HUES64 (cell line): Measurements from ENCODE around the gene BCL10.
"Not testable (repeated sequence)": the region's sequence is repeated elsewhere in the genome, so short reads cannot be mapped to it uniquely, and the experiment has no call there.

Experiments
- H3K27ac ChIP-seq: 2 replicates; pipeline ENCODE4 v1.7.0; 2013; ENCODE audit warnings: low read depth, low read length, inconsistent platforms
- H3K27me3 ChIP-seq: 2 replicates; pipeline ENCODE4 v1.6.1; 2013; ENCODE audit warnings: mild to moderate bottlenecking, low read length; ENCODE audit not compliant: insufficient read depth
- H3K36me3 ChIP-seq: 2 replicates; pipeline ENCODE4 v1.6.1; 2013; ENCODE audit warnings: mild to moderate bottlenecking, low read length; ENCODE audit not compliant: insufficient read depth
- H3K4me1 ChIP-seq: 2 replicates; pipeline ENCODE4 v1.6.1; 2013; ENCODE audit warnings: mild to moderate bottlenecking, low read length, moderate library complexity; ENCODE audit not compliant: insufficient read depth
- H3K4me3 ChIP-seq: 2 replicates; pipeline ENCODE4 v1.5.1; 2013; ENCODE audit warnings: mild to moderate bottlenecking, low read length, moderate library complexity
- H3K9ac ChIP-seq: 2 replicates; pipeline ENCODE4 v1.6.1; 2013; ENCODE audit warnings: mild to moderate bottlenecking, low read depth, low read length
- H3K9me3 ChIP-seq: 2 replicates; pipeline ENCODE4 v1.6.1; 2013; ENCODE audit warnings: low read depth, low read length; ENCODE audit not compliant: insufficient read depth
- WGBS: fragments of 150-250, 120-280 bp; methylation state at CpG from one replicate; pipeline ENCODE4 v1.1.7; 2013; ENCODE audit warnings: missing lambda C conversion rate; 5-methylcytosine and 5-hydroxymethylcytosine counted together

BCL10 gene

DNA sequence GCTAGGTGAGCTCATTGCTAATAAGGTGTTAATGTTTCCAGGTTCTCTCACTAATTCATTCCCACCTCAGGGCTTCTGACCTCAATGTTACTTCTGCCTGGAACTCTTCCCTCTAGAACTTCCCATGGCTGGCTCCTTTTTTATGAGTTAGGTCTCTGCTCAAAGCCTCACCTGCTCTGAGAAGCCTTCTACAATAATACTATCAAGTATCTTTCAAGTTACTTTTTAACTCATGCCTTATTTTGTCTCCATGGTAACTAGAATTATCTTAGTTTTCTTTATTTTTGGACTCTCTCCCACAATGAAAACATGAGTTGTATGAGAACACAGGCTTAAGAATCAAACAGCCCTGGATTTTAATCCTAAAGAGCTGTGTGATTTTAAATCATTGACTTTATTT is 13.4 kb downstream of the BCL10 start:
- H3K36me3 ChIP-seq, result peaks cover 50% of the 10 kb centered on the region

DNA sequence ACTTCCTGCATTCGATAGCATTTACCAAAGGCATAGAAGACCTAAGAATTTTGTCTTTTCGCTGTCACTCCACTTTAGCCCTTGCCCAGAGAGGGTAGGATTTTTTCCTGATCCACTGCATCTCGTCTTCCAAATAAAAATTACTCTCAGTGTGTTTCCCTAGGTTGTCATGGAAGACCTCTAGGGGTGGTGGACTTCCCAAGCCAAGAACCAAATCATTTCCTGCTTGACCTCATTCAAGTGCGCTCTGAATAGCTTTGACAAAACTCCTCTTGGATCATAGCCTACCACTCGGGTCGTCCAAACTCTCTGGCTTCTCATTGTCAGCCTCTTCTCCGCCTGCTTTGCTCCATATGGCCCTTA is 16.5 kb downstream of the BCL10 start:
- peak overlapping the region; percentile 16; the same call in 1 of the 2 replicates for H3K27ac ChIP-seq
- peaks cover 7% of the 10 kb centered on the region for H3K4me1 ChIP-seq
- peaks cover 12% of the 10 kb centered on the region; the same call in 1 of the 2 replicates for H3K9me3 ChIP-seq
- WGBS, result 74% methylated on average over 7 of the region's 7 CpGs
- H3K4me3 ChIP-seq, result peak overlapping the region; percentile 100
- peaks cover 49% of the 10 kb centered on the region for H3K36me3 ChIP-seq
- H3K9ac ChIP-seq, result no peak overlapping the region
- H3K27me3 ChIP-seq, result no peaks in the 10 kb centered on the region

More for the DNA sequence above, 13.4 kb downstream of the BCL10 start:
- Histone ChIP-seq H3K4me1 (peaks cover 7% of the 10 kb centered on the region), H3K27me3 (no peaks in the 10 kb centered on the region), H3K4me3 (no peak overlapping the region), H3K27ac (no peak overlapping the region), H3K9ac (no peak overlapping the region), H3K9me3 (peaks cover 12% of the 10 kb centered on the region; the same call in 1 of the 2 replicates)

DNA sequence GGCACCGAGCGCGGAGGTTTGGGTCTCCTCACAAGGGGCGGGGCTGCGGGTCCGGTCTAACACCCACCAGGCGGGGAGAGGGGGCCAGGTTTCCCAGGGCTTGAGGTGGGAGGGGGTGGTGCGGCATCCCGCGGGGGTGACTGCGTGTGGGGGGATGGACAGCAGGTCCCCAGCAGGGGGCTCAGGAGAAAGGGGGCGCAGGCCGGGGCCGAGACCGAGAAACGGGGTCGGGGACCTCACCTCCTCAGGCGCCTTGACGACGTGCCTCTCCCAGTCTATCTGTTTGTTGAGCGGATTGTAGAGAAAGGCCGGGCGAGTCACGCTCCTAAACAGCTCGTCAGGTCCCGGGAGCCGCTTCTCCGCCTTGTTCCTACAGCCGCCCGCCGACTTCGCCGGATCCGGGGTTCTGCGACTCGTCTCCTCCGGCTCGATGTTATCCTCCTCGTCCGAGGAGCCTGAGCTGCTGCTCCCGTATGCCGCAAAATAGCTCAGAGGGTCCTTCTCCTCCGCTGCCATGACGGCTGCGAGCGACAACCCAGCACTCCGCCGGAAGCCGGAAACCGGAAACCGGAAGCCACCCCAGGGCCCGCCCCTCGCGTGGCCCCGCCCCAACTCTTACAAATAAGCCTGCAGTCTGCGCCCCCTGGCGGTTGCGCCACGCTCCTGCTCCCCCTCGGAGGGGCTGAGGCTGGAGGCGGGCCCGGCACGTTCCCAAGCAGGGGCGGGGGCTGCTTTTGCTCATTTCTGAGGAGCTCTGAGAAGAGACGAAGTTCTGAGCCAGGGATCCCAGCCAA is 17.1 kb downstream of the BCL10 start, which contains the start of gene C1orf52:
C1orf52 (minus strand) TSS at position 545 of the 794 bp plus-strand sequence; CDS start at position 516, 29 bp downstream.
- under 1% methylated on average over 65 of the region's 65 CpGs for WGBS
- Histone ChIP-seq H3K27ac (peak within 1 kb of the TSS; percentile 85; the same call in 1 of the 2 replicates), H3K4me3 (peak within 1 kb of the TSS; percentile 100), H3K36me3 (peaks cover 48% of the 10 kb centered on the region), H3K4me1 (peaks cover 7% of the 10 kb centered on the region), H3K9ac (peak within 1 kb of the TSS; percentile 89), H3K9me3 (peaks cover 12% of the 10 kb centered on the region; the same call in 1 of the 2 replicates), H3K27me3 (no peaks in the 10 kb centered on the region)

DNA sequence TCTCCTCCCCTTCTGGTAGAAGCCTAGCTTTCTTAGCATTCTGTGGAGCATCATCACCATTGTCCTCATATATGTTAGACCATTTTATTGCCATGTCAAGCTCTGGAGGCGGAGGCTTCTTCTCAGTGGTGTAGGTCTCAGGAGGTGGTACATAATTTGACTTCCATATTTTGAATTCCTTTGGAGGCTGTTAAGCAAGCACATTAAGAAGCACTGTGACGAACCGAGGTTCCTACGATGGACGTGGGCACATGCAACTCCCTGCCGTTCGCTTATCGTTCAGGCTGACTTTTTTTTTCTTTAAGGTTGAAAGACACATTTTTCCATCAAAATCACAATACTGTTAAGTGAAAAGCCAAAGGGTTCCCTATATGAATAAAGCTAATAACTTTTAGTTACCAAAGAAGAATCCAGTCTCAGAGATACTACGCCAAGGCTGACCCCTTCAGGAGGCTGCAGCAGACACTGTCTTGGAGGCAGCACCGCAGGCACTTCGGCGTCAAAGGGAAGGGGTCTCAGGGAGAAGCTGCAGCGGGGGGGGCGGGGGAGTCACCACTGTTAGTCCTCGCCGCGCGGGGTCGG is 17.8 kb downstream of the BCL10 start:
- WGBS, result 17% methylated on average over 19 of the region's 19 CpGs
- Histone ChIP-seq H3K27me3 (no peaks in the 10 kb centered on the region), H3K4me3 (peak overlapping the region; percentile 100), H3K9ac (peak overlapping the region; percentile 48), H3K27ac (peak overlapping the region; percentile 85; the same call in 1 of the 2 replicates), H3K36me3 (peaks cover 48% of the 10 kb centered on the region), H3K9me3 (peaks cover 12% of the 10 kb centered on the region; the same call in 1 of the 2 replicates), H3K4me1 (peaks cover 7% of the 10 kb centered on the region)

DNA sequence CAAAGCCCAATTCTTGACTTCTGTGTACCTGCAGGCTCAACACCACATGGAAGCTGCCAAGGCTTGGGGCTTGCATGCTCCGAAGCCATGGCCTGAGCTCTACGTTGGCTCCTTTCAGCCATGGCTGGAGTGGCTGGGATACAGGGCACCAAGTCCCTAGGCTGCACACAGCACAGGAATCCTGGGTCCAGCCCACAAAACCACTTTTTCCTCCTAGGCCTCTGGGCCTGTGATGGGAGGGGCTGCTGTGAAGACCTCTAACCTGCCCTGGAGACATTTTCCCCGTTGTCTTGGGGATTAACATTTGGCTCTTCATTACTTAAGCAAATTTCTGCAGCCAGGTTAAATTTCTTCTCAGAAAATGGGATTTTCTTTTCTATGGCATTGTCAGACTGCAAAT is 27.4 kb downstream of the BCL10 start:
- whole genome bisulfite sequencing, result 96% methylated on average over 3 of the region's 3 CpGs
- peaks cover 38% of the 10 kb centered on the region for H3K36me3 ChIP-seq
- not testable (repeated sequence) for H3K27me3 ChIP-seq, H3K27ac ChIP-seq, H3K9ac ChIP-seq, H3K9me3 ChIP-seq, H3K4me3 ChIP-seq, H3K4me1 ChIP-seq

DNA sequence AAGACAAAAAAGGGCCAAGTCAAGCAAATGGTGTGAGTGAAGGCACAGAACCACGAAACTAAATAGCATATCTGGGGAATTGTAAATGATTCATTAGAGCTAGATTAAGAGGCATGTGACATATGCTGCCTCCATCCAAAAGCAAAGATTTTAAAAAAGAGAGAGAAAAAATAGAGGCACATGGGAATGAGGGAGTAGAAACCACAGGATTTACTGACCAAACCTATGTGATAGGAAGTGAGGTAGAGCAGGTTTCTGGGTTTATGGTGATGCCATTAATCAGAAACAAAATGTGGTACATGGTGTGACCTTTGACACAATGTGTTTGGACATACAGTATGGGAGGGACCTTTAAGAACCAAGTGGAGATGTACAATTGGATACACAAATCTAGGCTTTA is 30.5 kb downstream of the BCL10 start:
- Histone ChIP-seq H3K27ac (no peak overlapping the region), H3K9me3 (no peaks in the 10 kb centered on the region), H3K4me3 (no peak overlapping the region), H3K9ac (no peak overlapping the region), H3K4me1 (peaks cover 19% of the 10 kb centered on the region), H3K36me3 (peaks cover 8% of the 10 kb centered on the region), H3K27me3 (no peaks in the 10 kb centered on the region)
- 96% methylated on average over 1 of the region's 1 CpG for WGBS

DNA sequence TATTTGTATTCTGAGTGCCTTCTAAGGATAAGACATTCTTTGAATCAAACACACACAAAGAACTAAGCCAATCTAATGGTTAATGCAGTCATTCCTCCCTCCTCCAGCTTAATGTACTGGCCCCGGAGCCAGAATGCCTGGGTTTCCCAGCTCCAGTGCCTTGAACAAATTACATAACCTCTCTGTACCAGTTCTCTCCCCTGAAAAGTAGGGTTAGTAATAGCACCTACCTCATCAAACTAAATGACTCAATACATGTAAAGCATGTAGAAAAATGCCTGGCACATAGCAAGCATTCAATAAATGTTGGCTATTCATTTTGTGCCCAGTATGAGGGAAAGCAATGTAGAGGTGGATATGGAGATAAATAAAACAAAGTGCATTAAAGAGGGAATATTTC is 31.0 kb downstream of the BCL10 start:
- 90% methylated on average over 1 of the region's 1 CpG for WGBS
- H3K36me3 ChIP-seq, result peaks cover 4% of the 10 kb centered on the region; the same call in 1 of the 2 replicates
- H3K27ac ChIP-seq, result no peak overlapping the region
- no peak overlapping the region for H3K9ac ChIP-seq
- no peaks in the 10 kb centered on the region for H3K9me3 ChIP-seq
- H3K4me3 ChIP-seq, result no peak overlapping the region
- peaks cover 19% of the 10 kb centered on the region for H3K4me1 ChIP-seq
- no peaks in the 10 kb centered on the region for H3K27me3 ChIP-seq

DNA sequence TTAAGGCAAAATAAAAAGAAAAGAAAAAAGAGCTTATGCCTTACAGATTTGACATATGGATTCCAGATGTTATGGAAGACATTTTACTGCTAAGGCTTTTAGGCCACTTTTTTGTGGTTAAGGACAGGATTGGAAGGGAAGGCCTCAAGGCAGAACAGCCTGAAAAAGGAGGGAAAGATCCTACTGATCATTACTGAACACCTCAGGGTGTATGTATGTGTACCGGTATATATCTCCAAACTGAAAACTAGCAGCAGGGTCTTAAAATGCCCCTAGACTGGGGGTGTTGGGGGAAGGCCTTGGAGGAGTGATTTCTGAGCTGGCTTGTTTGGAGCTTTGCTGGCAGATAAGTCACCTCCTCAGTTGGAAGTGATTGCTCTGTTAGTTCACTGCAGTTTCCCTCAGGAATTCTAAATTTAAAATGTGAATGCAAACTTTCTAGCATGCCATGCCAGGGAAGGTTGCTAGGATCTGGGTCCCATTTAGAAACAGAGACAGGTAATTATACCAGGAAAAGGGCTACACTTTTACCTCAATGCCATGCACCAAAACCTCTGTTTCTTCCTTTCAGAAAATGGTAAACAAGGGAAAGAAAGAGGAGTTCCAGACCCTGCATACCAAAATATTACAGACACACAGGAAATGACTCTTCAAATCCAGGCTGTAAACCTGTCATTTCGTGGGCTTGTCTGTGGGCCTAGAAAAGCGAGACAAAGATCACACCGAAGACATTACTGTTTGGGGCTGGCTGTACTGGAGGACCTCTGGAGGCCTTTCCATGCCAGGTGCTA is 32.0 kb downstream of the BCL10 start:
- Histone ChIP-seq H3K27me3 (no peaks in the 10 kb centered on the region), H3K4me1 (peaks cover 23% of the 10 kb centered on the region), H3K9ac (peak overlapping the region; percentile 25; the same call in 1 of the 2 replicates), H3K36me3 (no peaks in the 10 kb centered on the region), H3K27ac (no peak overlapping the region), H3K4me3 (no peak overlapping the region), H3K9me3 (no peaks in the 10 kb centered on the region)
- 84% methylated on average over 4 of the region's 4 CpGs for WGBS

DNA sequence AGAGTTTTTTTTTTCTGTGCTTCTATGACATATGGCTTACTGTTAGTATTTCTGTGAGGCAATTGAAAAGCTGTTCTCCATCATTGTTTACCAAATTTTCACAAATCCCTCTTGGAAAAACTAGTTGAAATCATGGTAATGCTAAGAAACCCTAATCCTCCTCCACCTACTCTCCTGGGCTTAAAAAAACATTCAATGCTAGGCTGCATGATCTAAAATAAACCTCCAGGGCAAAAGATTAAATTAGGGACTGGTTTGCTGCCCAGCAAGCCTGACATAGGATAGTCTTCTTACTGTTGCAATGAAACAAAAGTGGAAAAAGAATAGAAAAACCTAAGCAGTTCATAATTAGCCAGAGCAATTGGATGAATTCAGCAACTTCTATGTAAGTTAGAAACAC is 33.1 kb downstream of the BCL10 start:
- Histone ChIP-seq H3K9me3 (no peaks in the 10 kb centered on the region), H3K27ac (no peak overlapping the region), H3K27me3 (no peaks in the 10 kb centered on the region), H3K4me1 (peaks cover 23% of the 10 kb centered on the region), H3K36me3 (no peaks in the 10 kb centered on the region), H3K4me3 (no peak overlapping the region), H3K9ac (no peak overlapping the region)

DNA sequence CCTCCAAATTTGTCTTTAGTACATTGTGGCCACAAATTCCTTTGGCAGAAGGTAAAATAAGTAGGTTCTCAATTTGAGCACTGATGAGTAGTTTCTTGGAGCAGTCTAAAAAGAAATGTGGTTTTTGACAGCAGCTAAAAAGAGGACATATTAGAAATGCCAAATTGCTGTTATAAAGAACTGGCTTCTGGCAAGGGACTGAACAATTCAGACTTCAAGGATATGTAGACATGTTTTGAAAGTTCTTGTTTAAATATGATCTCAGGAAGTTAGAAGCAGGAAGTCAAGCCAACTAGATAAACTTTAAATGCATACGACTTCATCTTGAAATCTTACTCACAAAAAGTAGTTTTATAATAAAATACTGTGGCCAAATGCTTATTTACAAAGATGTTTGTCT is 35.8 kb downstream of the BCL10 start:
- Histone ChIP-seq H3K36me3 (no peaks in the 10 kb centered on the region), H3K27me3 (no peaks in the 10 kb centered on the region), H3K4me3 (no peak overlapping the region), H3K9ac (no peak overlapping the region), H3K9me3 (no peaks in the 10 kb centered on the region), H3K4me1 (peaks cover 23% of the 10 kb centered on the region), H3K27ac (no peak overlapping the region)
- WGBS, result no CpG with 5 or more reads among the region's 1 CpG

DNA sequence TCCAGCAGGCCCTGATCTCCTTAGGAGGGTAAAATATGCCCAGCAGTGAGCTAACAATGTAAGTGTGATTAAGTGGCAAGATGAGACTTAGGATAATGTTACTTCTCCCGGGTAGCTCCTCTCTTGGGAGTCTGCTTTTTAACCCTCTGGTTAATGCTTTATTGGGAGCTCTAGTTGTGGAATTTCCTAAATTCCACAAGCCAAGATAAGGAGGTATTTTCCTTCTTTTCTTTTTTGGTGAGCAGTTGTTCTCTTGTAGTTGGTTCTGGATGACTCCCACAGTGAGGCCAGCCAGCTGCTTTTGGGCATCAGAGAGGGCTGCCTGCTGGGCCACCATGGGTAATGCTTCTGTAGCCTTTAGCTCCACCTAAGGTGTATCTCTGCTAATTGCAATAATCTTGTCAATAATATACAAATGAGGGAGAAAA is 36.2 kb downstream of the BCL10 start:
- no peaks in the 10 kb centered on the region for H3K36me3 ChIP-seq
- no peak overlapping the region for H3K4me3 ChIP-seq

More for the DNA sequence above, 36.2 kb downstream of the BCL10 start:
- Histone ChIP-seq H3K27me3 (no peaks in the 10 kb centered on the region), H3K4me1 (peaks cover 23% of the 10 kb centered on the region), H3K27ac (no peak overlapping the region), H3K9me3 (no peaks in the 10 kb centered on the region), H3K9ac (no peak overlapping the region)
- 71% methylated on average over 1 of the region's 1 CpG for WGBS
